GM18502 (cell line): Measurements from ENCODE around the gene FEM1A.
"Not testable (repeated sequence)": the region's sequence is repeated elsewhere in the genome, so short reads cannot be mapped to it uniquely, and the experiment has no call there.

ENCODE experiments used
- ATAC-seq: cut with Tn5 transposase; IDR thresholded peaks from one replicate; pipeline ENCODE4 v1.9.1; 2021; ENCODE audit warnings: mild to moderate bottlenecking; ENCODE audit not compliant: unreplicated experiment, poor library complexity

Gene FEM1A

GRCh38 chr19:4844348-4845179, 53.0 kb downstream of the FEM1A start:
- ATAC-seq: no peak

DNA sequence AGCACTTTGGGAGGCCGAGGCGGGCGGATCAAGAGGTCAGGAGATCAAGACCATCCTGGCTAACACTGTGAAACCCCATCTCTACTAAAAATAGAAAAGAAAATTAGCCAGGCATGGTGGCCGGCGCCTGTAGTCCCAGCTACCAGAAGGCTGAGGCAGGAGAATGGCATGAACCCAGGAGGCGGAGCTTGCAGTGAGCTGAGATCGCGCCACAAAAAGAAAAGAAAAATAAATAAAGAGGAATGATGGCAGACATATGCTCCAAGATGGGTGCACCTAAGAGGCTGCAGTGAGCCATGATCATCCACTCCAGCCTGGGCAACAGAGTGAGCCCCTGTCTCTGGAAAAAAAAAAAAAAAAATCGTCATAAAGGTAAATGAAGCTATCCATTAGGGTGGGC, 54.4 kb downstream of the FEM1A start:
- not testable (repeated sequence) for ATAC-seq

GRCh38 chr19:4847190-4847973, 55.8 kb downstream of the FEM1A start:
- no peak for ATAC-seq

GRCh38 chr19:4849019-4849418, 57.5 kb downstream of the FEM1A start:
- no peak for ATAC-seq
